GM10248 (cell line): ENCODE results near the gene ARHGAP22.

Source experiments
- CTCF ChIA-PET: fragments of 300-600 bp; sonication (Branson Sonifier 250); formaldehyde crosslinking; extraction: SDS; loops from one replicate; lab custom pipeline; 2021; ENCODE audit warnings: antibody characterized with exemption; lab: Yijun Ruan, JAX
- POLR2A ChIA-PET: fragments of 350-650 bp; sonication (Branson Sonifier 250); formaldehyde crosslinking; extraction: SDS; loops from one replicate; lab custom pipeline; 2020; ENCODE audit warnings: antibody characterized with exemption; lab: Yijun Ruan, JAX
- DNase-seq: peaks from one replicate; pipeline ENCODE4 v3.0.0; 2012; ENCODE audit errors: extremely low spot score
- CTCF ChIP-seq: IDR thresholded peaks from 2 replicates; pipeline ENCODE4 v1.5.1; 2012; ENCODE audit warnings: mild to moderate bottlenecking, low read depth; ENCODE audit errors: extremely low read depth, missing control alignments, control extremely low read depth

ARHGAP22 gene

GRCh38 chr10:48447356-48448215, 157.3 kb downstream of the ARHGAP22 start:
- no peak for TF ChIP-seq CTCF
- POLR2A ChIA-PET = no interaction called here
- CTCF ChIA-PET = interaction anchor here (0.8 to 2.5 kb wide), 3 partner anchors 7 to 12 kb away, joined by 3 to 8 read pairs (median 3); no protein-coding TSS in a partner anchor
- DNase-seq = peak; percentile 20

GRCh38 chr10:48446785-48447184, 158.1 kb downstream of the ARHGAP22 start:
- no peak for TF ChIP-seq CTCF
- CTCF ChIA-PET = interaction anchor here (2.5 kb wide), 1 partner anchor 8 kb away, joined by 8 read pairs; no protein-coding TSS in a partner anchor
- peak; percentile 24 for DNase-seq
- POLR2A ChIA-PET = no interaction called here

- TF ChIP-seq CTCF = no peak
- ChIA-PET CTCF (interaction anchor here (1.8 to 2.5 kb wide), 2 partner anchors 8 to 9 kb away, joined by 4 to 8 read pairs; no protein-coding TSS in a partner anchor), POLR2A (no interaction called here)
- DNase-seq = no peak
These were observed 158.9 kb downstream of the ARHGAP22 start for GRCh38 chr10:48445932-48446331.

GRCh38 chr10:48444861-48445841, 159.7 kb downstream of the ARHGAP22 start:
- CTCF ChIA-PET = interaction anchor here (0.7 to 2.5 kb wide), 5 partner anchors 8 to 24 kb away, joined by 3 to 8 read pairs (median 3); no protein-coding TSS in a partner anchor
- no peak for TF ChIP-seq CTCF
- POLR2A ChIA-PET = no interaction called here
- DNase-seq = peak; percentile 14

GRCh38 chr10:48444266-48444665, 160.6 kb downstream of the ARHGAP22 start:
- TF ChIP-seq CTCF = no peak
- DNase-seq = peak; percentile 15
- ChIA-PET CTCF (interaction anchor here (0.7 to 1.1 kb wide), 2 partner anchors 10 to 25 kb away, joined by 3 read pairs; no protein-coding TSS in a partner anchor), POLR2A (no interaction called here)

- CTCF ChIA-PET = interaction anchor here (1.1 to 1.4 kb wide), 5 partner anchors 10 to 214 kb away, joined by 3 to 4 read pairs (median 3); no protein-coding TSS in a partner anchor
- TF ChIP-seq CTCF = no peak
- POLR2A ChIA-PET = no interaction called here
- DNase-seq = no peak
These were observed 162.1 kb downstream of the ARHGAP22 start for GRCh38 chr10:48442809-48443177.
